A549 treated with GW870086 at 1 μM for 4 hours (cell line): ENCODE measurements around the gene H3-3A. TPM values are rescaled to one million over a fixed set of nuclear protein-coding genes. Genes with fewer than 3 reads are reported as not detected.

Experiments used
- total RNA-seq: library from RNA; stranded (reverse); fragments of 200-300 nt; extraction: Qiagen RNA extraction; gene quantifications from 5 replicates; pipeline ENCODE4 v1.2.3, GENCODE V29; 2022; ENCODE audit warnings: low read depth

H3-3A gene
- total RNA-seq, result 406 to 451 TPM (median 427 TPM) in 5 replicates

DNA sequence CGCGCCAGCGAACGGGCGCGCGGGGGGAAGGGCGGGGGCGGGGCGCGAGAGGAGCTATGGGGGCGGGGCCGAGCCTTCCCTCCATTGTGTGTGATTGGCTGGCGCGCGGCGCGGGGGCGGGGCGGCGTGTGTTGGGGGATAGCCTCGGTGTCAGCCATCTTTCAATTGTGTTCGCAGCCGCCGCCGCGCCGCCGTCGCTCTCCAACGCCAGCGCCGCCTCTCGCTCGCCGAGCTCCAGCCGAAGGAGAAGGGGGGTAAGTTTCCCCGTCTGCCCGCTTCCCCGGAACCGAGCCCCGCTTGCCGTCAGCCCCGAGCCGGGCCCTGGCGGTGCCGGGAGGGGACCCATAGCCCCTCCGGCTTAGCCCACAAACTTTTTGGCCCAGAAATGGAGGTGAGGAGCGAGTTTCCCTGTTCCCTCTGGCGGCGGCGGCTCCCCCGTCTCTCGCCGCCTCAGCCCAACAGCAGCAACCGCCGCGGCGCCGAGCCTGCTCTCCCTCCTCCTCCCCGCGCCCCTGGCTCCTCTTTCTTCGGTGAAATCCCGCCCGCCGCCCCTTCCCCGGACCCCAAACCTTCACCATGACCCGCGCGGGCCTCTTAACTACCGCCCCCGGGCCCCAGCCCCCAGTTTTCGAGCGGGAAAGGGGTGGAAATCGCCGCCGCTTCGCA, at the start of gene H3-3A:
Gene H3-3A, plus strand, starts transcription at position 159 of the 666 bp plus-strand sequence. CDS start 1,636 bp downstream, outside the sequence.

Other genes starting within 250 kb of the H3-3A start
- gene TMEM63A, start 180.3 kb upstream of the H3-3A start, total RNA-seq, result 4.5 to 6.4 TPM (median 5.9 TPM) in 5 replicates
- gene LEFTY1, start 173.6 kb upstream of the H3-3A start, total RNA-seq, result 0.50 to 1.1 TPM (median 0.68 TPM) in 5 replicates
- gene PYCR2, start 138.5 kb upstream of the H3-3A start, total RNA-seq, result 46.3 to 54.3 TPM (median 51.9 TPM) in 5 replicates
- 0.06 to 0.24 TPM in 2 of 5 replicates, not detected in the others for gene LEFTY2, start 121.5 kb upstream of the H3-3A start, total RNA-seq
- 6.9 to 9.4 TPM (median 8.2 TPM) in 5 replicates for gene SDE2, start 63.4 kb upstream of the H3-3A start, total RNA-seq
- gene ACBD3, start 124.0 kb downstream of the H3-3A start, total RNA-seq, result 20.3 to 29.9 TPM (median 25.1 TPM) in 5 replicates
- gene MIXL1, start 160.9 kb downstream of the H3-3A start, total RNA-seq, result not detected in 5 replicates
- gene LIN9, start 246.4 kb downstream of the H3-3A start, total RNA-seq, result 5.7 to 7.8 TPM (median 7.4 TPM) in 5 replicates